SK-N-SH (cell line): ENCODE measurements around the gene CNGA1. TPM values are rescaled to one million over a fixed set of nuclear protein-coding genes. Genes with fewer than 3 reads are reported as not detected.

ENCODE experiments used
- CTCF ChIA-PET: fragments of 300-600, 350-600 bp; formaldehyde crosslinking; extraction: SDS; loops from one replicate; lab custom pipeline; 2021; lab: Yijun Ruan, JAX
- POLR2A ChIA-PET: fragments of 350-600 bp; sonication (Branson Sonifier 250); formaldehyde crosslinking; extraction: SDS; loops from one replicate; lab custom pipeline; 2020; ENCODE audit warnings: antibody characterized with exemption, inconsistent platforms; lab: Yijun Ruan, JAX
- DNase-seq: peaks from one replicate; pipeline ENCODE4 v3.0.0; 2012
- H2AFZ ChIP-seq: fragments of 200-600 bp; sonication (generic); 2 replicates; pipeline ENCODE4 v1.8.1; 2016; ENCODE audit warnings: antibody characterized with exemption, mild to moderate bottlenecking, low read depth
- H3F3A ChIP-seq: fragments of 200-600 bp; sonication (generic); replicated peaks from 2 replicates; pipeline ENCODE3; 2016; ENCODE audit warnings: antibody characterized with exemption, mild to moderate bottlenecking; ENCODE audit not compliant: insufficient read depth
- H3K27ac ChIP-seq, 2 experiments: fragments of 200-500 bp in 1 of 2; fragments of 200-600 bp in 1 of 2; sonication (Bioruptor generic) in 1 of 2; sonication (generic), shearing (Covaris generic) in 1 of 2; 2 replicates each; pipeline versions ENCODE4 v1.5.1 to v1.6.1; 2014 to 2016; ENCODE audit warnings: low read depth in 2 of 2, inconsistent platforms in 1 of 2, low read length in 1 of 2, mild to moderate bottlenecking in 1 of 2, mixed read lengths in 1 of 2
- H3K27me3 ChIP-seq: fragments of 200-600 bp; sonication (generic), shearing (Covaris generic); 2 replicates; pipeline ENCODE4 v1.6.1; 2016; ENCODE audit warnings: mixed run types; ENCODE audit not compliant: insufficient read depth
- H3K36me3 ChIP-seq, 2 experiments: fragments of 200-500 bp in 1 of 2; fragments of 200-600 bp in 1 of 2; sonication (Bioruptor generic) in 1 of 2; sonication (generic) in 1 of 2; replicated peaks in 1 of 2; 2 replicates each; pipeline versions ENCODE3 to v1.5.1; 2014 to 2016; ENCODE audit warnings: low read length in 1 of 2, mild to moderate bottlenecking in 1 of 2; ENCODE audit not compliant: insufficient read depth in 2 of 2, control insufficient read depth in 1 of 2
- H3K4me1 ChIP-seq, 2 experiments: fragments of 200-500 bp in 1 of 2; fragments of 200-600 bp in 1 of 2; sonication (Bioruptor generic) in 1 of 2; sonication (generic), shearing (Covaris generic) in 1 of 2; 2 replicates each; pipeline versions ENCODE4 v1.5.1 to v1.6.1; 2014 to 2016; ENCODE audit warnings: low read depth in 1 of 2, low read length in 1 of 2, mixed run types in 1 of 2; ENCODE audit not compliant: insufficient read depth in 2 of 2, control insufficient read depth in 1 of 2
- H3K4me2 ChIP-seq: fragments of 200-600 bp; sonication (generic), shearing (Covaris generic); 2 replicates; pipeline ENCODE4 v1.6.1; 2017; ENCODE audit warnings: mixed run types
- H3K4me3 ChIP-seq, 2 experiments: fragments of 200-500 bp in 1 of 2; fragments of 200-600 bp in 1 of 2; sonication (Bioruptor generic) in 1 of 2; sonication (generic), shearing (Covaris generic) in 1 of 2; 2 replicates each; pipeline versions ENCODE4 v1.5.1 to v1.8.1; 2014 to 2016; ENCODE audit warnings: low read depth in 2 of 2, inconsistent platforms in 1 of 2, low read length in 1 of 2, mild to moderate bottlenecking in 1 of 2, mixed read lengths in 1 of 2, moderate library complexity in 1 of 2
- H3K79me2 ChIP-seq: fragments of 200-600 bp; sonication (generic); 2 replicates; pipeline ENCODE4 v1.8.1; 2017; ENCODE audit warnings: mild to moderate bottlenecking; ENCODE audit not compliant: insufficient read depth
- H3K9ac ChIP-seq: fragments of 200-600 bp; sonication (generic); 2 replicates; pipeline ENCODE4 v1.6.1; 2017; ENCODE audit warnings: mixed run types
- H3K9me2 ChIP-seq: fragments of 200-600 bp; sonication (generic); 2 replicates; pipeline ENCODE4 v1.6.1; 2017; ENCODE audit warnings: mixed run types
- H3K9me3 ChIP-seq: fragments of 200-600 bp; sonication (generic); 2 replicates; pipeline ENCODE4 v1.6.1; 2017; ENCODE audit warnings: mixed run types, mild to moderate bottlenecking, moderate library complexity
- H4K20me1 ChIP-seq: fragments of 200-600 bp; sonication (generic); 2 replicates; pipeline ENCODE4 v1.6.1; 2017; ENCODE audit warnings: mild to moderate bottlenecking, mixed run types; ENCODE audit not compliant: insufficient read depth
- CHD2 ChIP-seq: fragments of 150-350 bp; IDR thresholded peaks from 2 replicates; pipeline ENCODE4 v1.6.1; 2018; ENCODE audit warnings: low read length; ENCODE audit not compliant: partially characterized antibody
- ELF1 ChIP-seq: IDR thresholded peaks from 2 replicates; pipeline ENCODE4 v1.4.0; 2012
- EZH2phosphoT487 ChIP-seq: fragments of 200-600 bp; sonication (generic); IDR thresholded peaks from 2 replicates; pipeline ENCODE4 v1.6.1; 2017; ENCODE audit warnings: low read depth, mixed run types, mild to moderate bottlenecking, antibody characterized with exemption, moderate library complexity, borderline replicate concordance
- FOXM1 ChIP-seq: IDR thresholded peaks from 2 replicates; pipeline ENCODE4 v1.4.0; 2012; ENCODE audit warnings: low read depth, mild to moderate bottlenecking
- GATA2 ChIP-seq: sonication (generic); formaldehyde crosslinking; IDR thresholded peaks from 2 replicates; pipeline ENCODE4 v1.5.0; 2020; ENCODE audit warnings: mild to moderate bottlenecking, missing genetic modification reagents
- JUND ChIP-seq: IDR thresholded peaks from 2 replicates; pipeline ENCODE4 v1.4.0; 2012
- NRF1 ChIP-seq: IDR thresholded peaks from 2 replicates; pipeline ENCODE4 v1.6.1; 2012; ENCODE audit warnings: low read depth, mild to moderate bottlenecking, low read length
- RAD21 ChIP-seq: IDR thresholded peaks from 2 replicates; pipeline ENCODE4 v1.6.1; 2012; ENCODE audit warnings: mild to moderate bottlenecking, low read length
- REST ChIP-seq: IDR thresholded peaks from 2 replicates; pipeline ENCODE4 v1.6.1; 2012; ENCODE audit warnings: mild to moderate bottlenecking, low read depth, low read length, moderate library complexity
- RXRA ChIP-seq: IDR thresholded peaks from 2 replicates; pipeline ENCODE4 v1.4.0; 2012; ENCODE audit warnings: low read depth, mild to moderate bottlenecking, borderline replicate concordance
- TCF12 ChIP-seq: IDR thresholded peaks from 2 replicates; pipeline ENCODE4 v1.4.0; 2012
- TEAD4 ChIP-seq: IDR thresholded peaks from 2 replicates; pipeline ENCODE4 v1.4.0; 2012; ENCODE audit warnings: mild to moderate bottlenecking, borderline replicate concordance; ENCODE audit not compliant: insufficient read depth
- USF1 ChIP-seq: IDR thresholded peaks from 2 replicates; pipeline ENCODE4 v1.4.0; 2012; ENCODE audit warnings: low read depth, borderline replicate concordance
- YY1 ChIP-seq: IDR thresholded peaks from 2 replicates; pipeline ENCODE4 v1.4.0; 2012; ENCODE audit warnings: low read depth, mild to moderate bottlenecking
- ZBTB33 ChIP-seq: IDR thresholded peaks from 2 replicates; pipeline ENCODE4 v1.4.0; 2012; ENCODE audit warnings: low read depth, borderline replicate concordance
- WGBS: methylation state at CpG from one replicate; pipeline ENCODE4 v1.1.6; 2017; ENCODE audit warnings: low lambda C conversion rate; 5-methylcytosine and 5-hydroxymethylcytosine counted together
- polyA plus RNA-seq, 3 experiments: library from polyadenylated mRNA; depleted of rRNA; stranded (reverse); fragments of >200 nt; gene quantifications; 2 replicates each; pipeline ENCODE4 v1.2.3, GENCODE V29; 2012

The CNGA1 gene
- polyA plus RNA-seq, 1 of the 3 experiments (the other 2 are of a cell fraction) = 0.23 TPM

- H4K20me1 ChIP-seq = no peaks in the 10 kb centered on the region
- TF ChIP-seq NRF1 (no peak), EZH2phosphoT487 (no peak), FOXM1 (no peak), RXRA (no peak), GATA2 (CRISPR knock-in tag) (no peak), JUND (no peak), ELF1 (no peak), REST (no peak)
- H3K9me2 ChIP-seq = no peaks in the 10 kb centered on the region
- no peak overlapping the region for H3K4me2 ChIP-seq
- CTCF ChIA-PET = no interaction called here
- H3K4me1 ChIP-seq = no peaks in the 10 kb centered on the region
- H3K9ac ChIP-seq = no peak overlapping the region
- no peaks in the 10 kb centered on the region for H3F3A ChIP-seq
- no peaks in the 10 kb centered on the region for H3K79me2 ChIP-seq
- no peak for DNase-seq
- H3K9me3 ChIP-seq = no peaks in the 10 kb centered on the region
- no peaks in the 10 kb centered on the region for H3K27me3 ChIP-seq
- 43% methylated on average over 3 of the region's 3 CpGs for WGBS
- no peak overlapping the region for H2AFZ ChIP-seq
- H3K36me3 ChIP-seq = no peaks in the 10 kb centered on the region
- POLR2A ChIA-PET = no interaction called here
- H3K27ac ChIP-seq = no peak overlapping the region
- no peak overlapping the region for H3K4me3 ChIP-seq
Measured at GRCh38 chr4:47974566-47974965, 41.9 kb downstream of the CNGA1 start.

- no peak overlapping the region for H3K4me3 ChIP-seq
- H2AFZ ChIP-seq = no peak overlapping the region
- no peaks in the 10 kb centered on the region for H3K9me3 ChIP-seq
- H3K9ac ChIP-seq = no peak overlapping the region
- no peaks in the 10 kb centered on the region for H3F3A ChIP-seq
- no peaks in the 10 kb centered on the region for H3K27me3 ChIP-seq
- DNase-seq = no peak
- no peaks in the 10 kb centered on the region for H3K79me2 ChIP-seq
- H3K36me3 ChIP-seq = no peaks in the 10 kb centered on the region
- TF ChIP-seq EZH2phosphoT487 (no peak), TEAD4 (no peak), ZBTB33 (no peak), GATA2 (CRISPR knock-in tag) (no peak), USF1 (no peak), TCF12 (no peak), RAD21 (no peak), CHD2 (no peak), RXRA (no peak), YY1 (no peak)
- TF ChIP-seq, all 33 proteins: peak for 0
- H3K4me1 ChIP-seq = no peaks in the 10 kb centered on the region
- CTCF ChIA-PET = no interaction called here
- no peak overlapping the region for H3K4me2 ChIP-seq
- no peaks in the 10 kb centered on the region for H3K9me2 ChIP-seq
- H3K27ac ChIP-seq = no peak overlapping the region
- no peaks in the 10 kb centered on the region for H4K20me1 ChIP-seq
- WGBS = 83% methylated on average over 1 of the region's 1 CpG
- POLR2A ChIA-PET = no interaction called here
Measured at GRCh38 chr4:47972721-47973120, 43.8 kb downstream of the CNGA1 start.
